ENCODE data around the gene P4HTM. TPM values are rescaled to one million over a fixed set of nuclear protein-coding genes. Genes with fewer than 3 reads are reported as not detected.

The P4HTM gene
- total RNA-seq, 1 donor from 2014 or later: 31.4 TPM

DNA sequence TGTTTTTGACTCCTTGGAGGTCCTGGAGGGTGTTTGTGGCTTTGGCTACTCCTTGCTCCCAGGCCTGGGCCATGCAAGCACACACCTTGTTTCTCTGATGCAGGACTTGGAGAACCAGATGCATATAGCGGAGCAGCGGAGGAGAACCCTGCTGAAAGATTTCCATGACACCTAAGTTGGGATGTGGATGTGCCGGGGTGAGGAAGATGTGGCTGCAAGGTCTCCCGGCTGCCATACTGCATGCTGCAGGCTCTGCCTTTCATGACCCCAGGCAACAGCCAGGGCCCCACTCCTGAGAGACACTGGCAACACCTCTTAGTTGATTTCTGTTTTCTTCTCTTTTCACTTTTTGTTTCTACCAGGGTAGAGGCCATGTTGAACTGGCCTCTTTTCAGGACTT, 6.9 kb upstream of the P4HTM start:
- Mint-ChIP-seq H3K27ac (ENCODE audit: unreplicated experiment) (peak overlapping the region; percentile 53), H3K9me3 (no peaks in the 10 kb centered on the region), H3K27me3 (ENCODE audit: low read depth) (no peaks in the 10 kb centered on the region), H3K4me1 (peaks cover 9% of the 10 kb centered on the region), H3K36me3 (ENCODE audit: low read depth) (peaks cover 9% of the 10 kb centered on the region), H3K4me3 (no peak overlapping the region)
- no peak for DNase-seq (ENCODE audit: low read depth, low spot score)
- TF ChIP-seq, protein P1, sequence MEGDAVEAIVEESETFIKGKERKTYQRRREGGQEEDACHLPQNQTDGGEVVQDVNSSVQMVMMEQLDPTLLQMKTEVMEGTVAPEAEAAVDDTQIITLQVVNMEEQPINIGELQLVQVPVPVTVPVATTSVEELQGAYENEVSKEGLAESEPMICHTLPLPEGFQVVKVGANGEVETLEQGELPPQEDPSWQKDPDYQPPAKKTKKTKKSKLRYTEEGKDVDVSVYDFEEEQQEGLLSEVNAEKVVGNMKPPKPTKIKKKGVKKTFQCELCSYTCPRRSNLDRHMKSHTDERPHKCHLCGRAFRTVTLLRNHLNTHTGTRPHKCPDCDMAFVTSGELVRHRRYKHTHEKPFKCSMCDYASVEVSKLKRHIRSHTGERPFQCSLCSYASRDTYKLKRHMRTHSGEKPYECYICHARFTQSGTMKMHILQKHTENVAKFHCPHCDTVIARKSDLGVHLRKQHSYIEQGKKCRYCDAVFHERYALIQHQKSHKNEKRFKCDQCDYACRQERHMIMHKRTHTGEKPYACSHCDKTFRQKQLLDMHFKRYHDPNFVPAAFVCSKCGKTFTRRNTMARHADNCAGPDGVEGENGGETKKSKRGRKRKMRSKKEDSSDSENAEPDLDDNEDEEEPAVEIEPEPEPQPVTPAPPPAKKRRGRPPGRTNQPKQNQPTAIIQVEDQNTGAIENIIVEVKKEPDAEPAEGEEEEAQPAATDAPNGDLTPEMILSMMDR (conservative IDR thresholded peaks at IDR 0.05): no peak

DNA sequence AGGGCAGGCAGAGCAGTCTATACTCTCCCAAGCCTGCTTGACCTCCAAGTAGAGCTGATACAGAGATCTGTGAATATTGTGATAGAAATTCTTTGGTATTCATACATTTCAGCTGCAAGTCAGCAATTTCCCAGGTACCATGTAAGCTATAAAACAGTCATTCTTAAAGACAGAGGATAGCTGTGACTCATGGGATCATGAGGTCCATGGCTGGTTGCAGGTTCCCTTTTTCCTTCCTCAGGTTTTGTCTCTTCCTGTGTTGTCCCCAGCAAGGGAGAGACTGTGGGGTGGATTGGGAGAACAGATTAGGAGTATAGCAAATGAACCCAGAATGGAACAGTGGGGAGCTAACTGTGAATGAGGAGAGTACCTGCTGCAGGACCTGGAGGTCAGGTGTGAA, 5.4 kb upstream of the P4HTM start:
- H3K27ac Mint-ChIP-seq (ENCODE audit: unreplicated experiment): no peak overlapping the region
- peaks cover 4% of the 10 kb centered on the region for H3K36me3 Mint-ChIP-seq (ENCODE audit: low read depth)
- no peak overlapping the region for H3K4me3 Mint-ChIP-seq
- no peaks in the 10 kb centered on the region for H3K9me3 Mint-ChIP-seq
- no peak for DNase-seq (ENCODE audit: low read depth, low spot score)
- no peaks in the 10 kb centered on the region for H3K27me3 Mint-ChIP-seq (ENCODE audit: low read depth)
- peaks cover 19% of the 10 kb centered on the region for H3K4me1 Mint-ChIP-seq
- TF ChIP-seq, protein P1 (conservative IDR thresholded peaks at IDR 0.05): no peak

DNA sequence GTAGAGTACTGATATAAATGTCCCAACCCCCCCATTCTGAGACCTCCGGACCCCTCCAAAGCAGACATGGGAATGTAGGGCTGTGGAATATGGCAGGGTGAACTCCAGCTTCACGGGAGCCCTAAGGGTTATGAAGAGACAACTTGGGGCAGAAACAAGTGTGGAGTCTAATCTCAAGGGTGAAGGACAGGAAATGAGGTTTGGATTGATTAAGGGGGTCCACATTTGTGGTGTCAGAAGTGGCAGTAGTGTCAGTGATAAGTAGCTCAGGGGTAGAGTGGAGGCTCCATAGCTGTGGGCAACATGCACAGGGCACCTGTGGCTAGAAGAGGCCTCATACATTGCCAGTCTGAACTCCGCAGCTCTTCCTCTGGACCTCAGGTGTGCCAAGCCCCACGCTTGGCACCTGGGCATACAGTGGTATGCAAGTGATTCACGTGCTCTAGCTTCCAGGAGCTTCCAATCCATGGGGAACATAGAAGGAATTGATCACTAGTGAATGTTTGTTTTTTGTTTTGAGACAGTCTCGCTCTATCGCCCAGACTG, 4.1 kb upstream of the P4HTM start:
- Mint-ChIP-seq H3K9me3 (no peaks in the 10 kb centered on the region), H3K36me3 (ENCODE audit: low read depth) (no peaks in the 10 kb centered on the region)

DNA sequence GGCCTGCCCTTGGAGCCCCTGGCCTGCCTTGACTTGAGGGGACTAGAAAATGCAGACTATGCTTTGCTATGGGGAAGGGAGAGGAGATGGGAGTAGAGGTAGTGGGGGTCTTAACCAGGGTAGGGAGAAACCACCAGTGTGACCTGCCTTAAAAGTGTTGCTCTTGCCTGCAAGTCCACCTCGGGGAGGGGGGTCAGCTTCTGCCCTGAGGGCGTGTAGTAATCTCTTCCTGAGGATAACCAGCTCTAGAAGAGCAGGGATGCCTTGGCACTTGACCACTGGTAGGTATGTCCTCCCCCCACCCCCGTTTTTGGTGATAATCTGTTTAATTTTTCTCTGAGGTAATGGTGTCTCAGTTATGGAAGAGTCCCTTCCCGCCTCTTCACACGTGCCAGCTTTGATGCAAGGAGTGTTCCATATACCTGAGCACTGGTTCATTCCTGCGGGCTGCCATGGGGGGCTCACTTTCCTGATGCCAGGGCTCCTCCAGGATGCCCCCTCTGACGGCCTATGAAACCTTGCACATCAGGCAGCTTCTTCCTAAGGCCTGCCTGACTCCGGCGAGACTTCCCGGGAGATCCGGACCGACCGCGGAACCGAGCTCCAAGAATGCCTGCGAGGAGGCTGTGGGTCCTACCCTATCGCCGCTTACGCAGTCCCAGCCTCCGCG, 780 bp upstream of the P4HTM start:
- TF ChIP-seq, protein P1 (conservative IDR thresholded peaks at IDR 0.05): no peak
- Mint-ChIP-seq H3K4me1 (peaks cover 31% of the 10 kb centered on the region), H3K27ac (ENCODE audit: unreplicated experiment) (peak overlapping the region; percentile 98), H3K36me3 (ENCODE audit: low read depth) (no peaks in the 10 kb centered on the region), H3K4me3 (peak overlapping the region; percentile 95), H3K27me3 (ENCODE audit: low read depth) (no peaks in the 10 kb centered on the region), H3K9me3 (no peaks in the 10 kb centered on the region)
- DNase-seq (ENCODE audit: low read depth, low spot score): no peak

More for the DNA sequence above, 4.1 kb upstream of the P4HTM start:
- TF ChIP-seq, protein P1 (conservative IDR thresholded peaks at IDR 0.05): no peak
- DNase-seq (ENCODE audit: low read depth, low spot score): no peak
- Mint-ChIP-seq H3K4me3 (peak overlapping the region; percentile 2), H3K4me1 (peaks cover 23% of the 10 kb centered on the region), H3K27ac (ENCODE audit: unreplicated experiment) (no peak overlapping the region), H3K27me3 (ENCODE audit: low read depth) (no peaks in the 10 kb centered on the region)

DNA sequence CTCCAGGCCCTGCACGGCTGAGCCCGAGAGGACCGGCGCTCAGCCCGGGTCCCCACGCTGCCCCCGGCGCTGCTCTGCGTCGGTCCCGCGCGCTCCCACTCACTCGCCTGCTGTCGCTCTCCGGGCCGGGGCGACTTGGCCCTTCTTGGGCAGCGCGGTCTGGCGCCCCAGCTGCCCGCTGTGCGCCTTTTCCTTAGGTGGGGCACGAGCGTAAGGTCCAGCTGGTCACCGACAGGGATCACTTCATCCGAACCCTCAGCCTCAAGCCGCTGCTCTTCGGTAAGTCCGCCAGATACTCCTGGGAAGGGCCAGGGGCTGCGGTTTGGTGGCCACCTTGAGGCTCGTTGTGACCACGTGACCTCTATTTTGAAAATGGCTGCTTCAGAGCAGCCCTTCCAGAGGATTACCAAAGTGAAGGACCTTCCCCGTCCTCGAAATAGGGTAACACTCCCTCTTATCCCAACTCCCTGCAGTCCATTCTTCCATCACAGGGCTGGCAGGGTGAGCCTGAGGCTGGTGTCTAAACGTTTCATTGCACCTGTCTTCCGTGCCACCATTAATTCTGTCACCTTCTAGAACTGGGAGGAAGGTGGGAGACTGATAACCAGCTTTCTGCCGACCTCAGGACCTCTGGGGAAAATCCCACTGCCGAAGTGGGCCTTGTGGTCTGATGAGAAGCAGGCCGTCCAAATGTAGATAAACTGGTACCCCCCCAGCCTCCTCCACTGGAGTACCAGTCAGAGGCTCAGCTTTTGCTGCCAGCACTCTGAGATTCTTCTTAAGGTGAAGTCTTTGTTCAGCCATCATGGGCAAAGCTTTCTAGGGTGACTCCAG, 812 bp downstream of the P4HTM start:
- DNase-seq (ENCODE audit: low read depth, low spot score): no peak
- peaks cover 2% of the 10 kb centered on the region for H3K36me3 Mint-ChIP-seq (ENCODE audit: low read depth)
- peak overlapping the region; percentile 92 for H3K27ac Mint-ChIP-seq (ENCODE audit: unreplicated experiment)
- peaks cover 31% of the 10 kb centered on the region for H3K4me1 Mint-ChIP-seq
- TF ChIP-seq, protein P1 (conservative IDR thresholded peaks at IDR 0.05): no peak
- no peaks in the 10 kb centered on the region for H3K9me3 Mint-ChIP-seq
- peak overlapping the region; percentile 95 for H3K4me3 Mint-ChIP-seq
- H3K27me3 Mint-ChIP-seq (ENCODE audit: low read depth): no peaks in the 10 kb centered on the region
